ENCODE results near the gene MPP2. TPM values are rescaled to one million over a fixed set of nuclear protein-coding genes. Genes with fewer than 3 reads are reported as not detected.

MPP2 gene
- total and polyA plus RNA-seq, 2 donors (not counting 3 experiments of a cell fraction or from before 2014, with no cell fraction given), result 1.4 to 1.6 TPM

DNA sequence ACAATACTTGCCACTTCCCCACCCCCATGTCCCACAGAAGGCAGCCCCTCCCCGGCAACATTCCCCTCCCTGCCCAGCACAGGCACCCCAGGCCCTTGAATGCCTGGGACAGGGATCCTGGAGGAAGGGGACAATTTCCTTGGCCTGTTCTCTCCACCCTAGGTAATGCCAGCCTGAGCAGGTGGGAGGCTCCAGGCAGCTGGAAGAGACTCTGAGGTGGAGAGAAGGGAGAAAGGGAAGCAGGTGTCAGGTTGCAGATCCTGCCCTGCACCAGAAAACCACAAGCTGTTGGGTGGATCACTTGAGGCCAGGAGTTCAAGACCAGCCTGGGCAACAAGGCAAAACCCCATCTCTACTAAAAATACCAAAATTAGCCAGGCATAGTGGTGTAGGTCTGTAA, 8.9 kb downstream of the MPP2 start:
- TF ChIP-seq EZH2 (IDR thresholded peaks at IDR 0.05; ENCODE audit: borderline replicate concordance, low read depth, low read length, severe bottlenecking), result no peak
- no peak for TF ChIP-seq POLR2A (IDR thresholded peaks at IDR 0.05; ENCODE audit: low read depth, low read length)
- no peak for TF ChIP-seq POLR2AphosphoS5 (IDR thresholded peaks at IDR 0.05; ENCODE audit: insufficient read depth, low read depth, low read length)
- TF ChIP-seq, protein P1, sequence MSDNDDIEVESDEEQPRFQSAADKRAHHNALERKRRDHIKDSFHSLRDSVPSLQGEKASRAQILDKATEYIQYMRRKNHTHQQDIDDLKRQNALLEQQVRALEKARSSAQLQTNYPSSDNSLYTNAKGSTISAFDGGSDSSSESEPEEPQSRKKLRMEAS (IDR thresholded peaks at IDR 0.05; ENCODE audit: insufficient read depth, insufficient read length), result no peak
- no peak for TF ChIP-seq FOS (IDR thresholded peaks at IDR 0.05; ENCODE audit: borderline replicate concordance, insufficient read depth, low read length)
- TF ChIP-seq GATA2 (IDR thresholded peaks at IDR 0.05; ENCODE audit: insufficient read depth, insufficient read length, low read depth, low read length), result no peak
- TF ChIP-seq, protein P2, sequence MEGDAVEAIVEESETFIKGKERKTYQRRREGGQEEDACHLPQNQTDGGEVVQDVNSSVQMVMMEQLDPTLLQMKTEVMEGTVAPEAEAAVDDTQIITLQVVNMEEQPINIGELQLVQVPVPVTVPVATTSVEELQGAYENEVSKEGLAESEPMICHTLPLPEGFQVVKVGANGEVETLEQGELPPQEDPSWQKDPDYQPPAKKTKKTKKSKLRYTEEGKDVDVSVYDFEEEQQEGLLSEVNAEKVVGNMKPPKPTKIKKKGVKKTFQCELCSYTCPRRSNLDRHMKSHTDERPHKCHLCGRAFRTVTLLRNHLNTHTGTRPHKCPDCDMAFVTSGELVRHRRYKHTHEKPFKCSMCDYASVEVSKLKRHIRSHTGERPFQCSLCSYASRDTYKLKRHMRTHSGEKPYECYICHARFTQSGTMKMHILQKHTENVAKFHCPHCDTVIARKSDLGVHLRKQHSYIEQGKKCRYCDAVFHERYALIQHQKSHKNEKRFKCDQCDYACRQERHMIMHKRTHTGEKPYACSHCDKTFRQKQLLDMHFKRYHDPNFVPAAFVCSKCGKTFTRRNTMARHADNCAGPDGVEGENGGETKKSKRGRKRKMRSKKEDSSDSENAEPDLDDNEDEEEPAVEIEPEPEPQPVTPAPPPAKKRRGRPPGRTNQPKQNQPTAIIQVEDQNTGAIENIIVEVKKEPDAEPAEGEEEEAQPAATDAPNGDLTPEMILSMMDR (IDR thresholded peaks at IDR 0.05; ENCODE audit: extremely low read depth in 1 of 2, insufficient read depth in 1 of 2, low read depth in 1 of 2, low read length in 2 of 2), result no peak
- no peak for TF ChIP-seq MYC (IDR thresholded peaks at IDR 0.05; ENCODE audit: low read depth, low read length)
- TF ChIP-seq JUN (IDR thresholded peaks at IDR 0.05; ENCODE audit: borderline replicate concordance, insufficient read depth, insufficient read length, low read depth), result no peak
- no peaks in the 10 kb centered on the region for H3K9me1 ChIP-seq (replicated peaks; ENCODE audit: control insufficient read depth, extremely low read depth, insufficient read depth, low read length)
- no peaks in the 10 kb centered on the region for H4K20me1 ChIP-seq (replicated peaks; ENCODE audit: control insufficient read depth, extremely low read depth, insufficient read depth, low read length)
- no peak for DNase-seq (ENCODE audit: low read depth, low spot score)
- BruUV-seq (replicated peaks), result no TSS peak
- no peaks in the 10 kb centered on the region for H3K79me2 ChIP-seq (ENCODE audit: control insufficient read depth, insufficient read depth, low read length)
- no peaks in the 10 kb centered on the region for H3K36me3 ChIP-seq (ENCODE audit: control insufficient read depth in 2 of 2, extremely low read depth in 1 of 2, insufficient read depth in 2 of 2, low read length in 2 of 2)
- no peak overlapping the region for H2AFZ ChIP-seq (ENCODE audit: low read depth, low read length)
- no peaks in the 10 kb centered on the region for H3K9me3 ChIP-seq (replicated peaks; ENCODE audit: control insufficient read depth, insufficient read depth, low read length)
- H3K4me2 ChIP-seq (ENCODE audit: insufficient read depth, low read length), result no peak overlapping the region
- dilution Hi-C loops (cut with MboI; ENCODE audit: extremely low pct_ligation_motif_present, low sequenced_read_pairs), result no loop called here
- CTCF ChIA-PET, result interaction anchor here (4.0 kb wide), 1 partner anchor 11 kb away, joined by 37 read pairs; no protein-coding TSS in a partner anchor
- H3K27me3 ChIP-seq (ENCODE audit: control insufficient read depth in 2 of 2, insufficient read depth in 2 of 2, low read length in 2 of 2), result no peaks in the 10 kb centered on the region
- POLR2A ChIA-PET, result no interaction called here
- H3K4me1 ChIP-seq (ENCODE audit: control insufficient read depth, extremely low read depth, insufficient read depth, low read length), result peaks cover 3% of the 10 kb centered on the region
- H3K4me3 ChIP-seq (replicated peaks in 1 of 3; ENCODE audit: insufficient read depth in 1 of 3, low read depth in 1 of 3, low read length in 3 of 3), result no peak overlapping the region
- intact Hi-C loops (cut with micrococcal nuclease), result no loop called here
- no peak for FAIRE-seq
- H3K9ac ChIP-seq (replicated peaks; ENCODE audit: extremely low read depth, insufficient read depth, low read length), result no peak overlapping the region
- H3K27ac ChIP-seq (ENCODE audit: insufficient read depth, low read depth, low read length), result no peak overlapping the region
